ENCODE measurements around the gene BNC2.

- TF ChIP-seq, protein P1, sequence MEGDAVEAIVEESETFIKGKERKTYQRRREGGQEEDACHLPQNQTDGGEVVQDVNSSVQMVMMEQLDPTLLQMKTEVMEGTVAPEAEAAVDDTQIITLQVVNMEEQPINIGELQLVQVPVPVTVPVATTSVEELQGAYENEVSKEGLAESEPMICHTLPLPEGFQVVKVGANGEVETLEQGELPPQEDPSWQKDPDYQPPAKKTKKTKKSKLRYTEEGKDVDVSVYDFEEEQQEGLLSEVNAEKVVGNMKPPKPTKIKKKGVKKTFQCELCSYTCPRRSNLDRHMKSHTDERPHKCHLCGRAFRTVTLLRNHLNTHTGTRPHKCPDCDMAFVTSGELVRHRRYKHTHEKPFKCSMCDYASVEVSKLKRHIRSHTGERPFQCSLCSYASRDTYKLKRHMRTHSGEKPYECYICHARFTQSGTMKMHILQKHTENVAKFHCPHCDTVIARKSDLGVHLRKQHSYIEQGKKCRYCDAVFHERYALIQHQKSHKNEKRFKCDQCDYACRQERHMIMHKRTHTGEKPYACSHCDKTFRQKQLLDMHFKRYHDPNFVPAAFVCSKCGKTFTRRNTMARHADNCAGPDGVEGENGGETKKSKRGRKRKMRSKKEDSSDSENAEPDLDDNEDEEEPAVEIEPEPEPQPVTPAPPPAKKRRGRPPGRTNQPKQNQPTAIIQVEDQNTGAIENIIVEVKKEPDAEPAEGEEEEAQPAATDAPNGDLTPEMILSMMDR (IDR thresholded peaks at IDR 0.05; ENCODE audit: insufficient read depth, low read depth, low read length): no peak
- TF ChIP-seq EZH2 (IDR thresholded peaks at IDR 0.05; ENCODE audit: insufficient read depth, low read length): no peak
These were observed 106.5 kb downstream of the BNC2 start for GRCh38 chr9:16763946-16764345.

All from astrocyte (in vitro differentiated cells and primary cell).